MCF 10A (cell line): Measurements from ENCODE around the gene TLCD3B. TPM values are rescaled to one million over a fixed set of nuclear protein-coding genes. Genes with fewer than 3 reads are reported as not detected.

Source experiments
- BruUV-seq: library from RNA; stranded (reverse); fragments of 400-500 nt; replicated peaks from 2 replicates; lab custom pipeline; 2021; lab: Mats Ljungman, UMichigan
- CTCF ChIA-PET: fragments of 300-600 bp; sonication (Branson Sonifier 250); formaldehyde crosslinking; extraction: SDS; loops from one replicate; lab custom pipeline; 2021; ENCODE audit warnings: antibody characterized with exemption, inconsistent platforms; lab: Yijun Ruan, JAX
- POLR2A ChIA-PET: fragments of 300-600, 350-650 bp; sonication (Branson Sonifier 250); formaldehyde crosslinking; extraction: SDS; loops from one replicate; lab custom pipeline; 2020; ENCODE audit warnings: antibody characterized with exemption, inconsistent platforms; lab: Yijun Ruan, JAX
- DNase-seq: peaks from one replicate; pipeline ENCODE4 v3.0.0-alpha.2; 2018; ENCODE audit not compliant: unreplicated experiment
- H3K27ac Mint-ChIP-seq: one replicate; pipeline ENCODE4 v1.8.0; 2022; ENCODE audit warnings: mild to moderate bottlenecking, low read depth, mixed read lengths; ENCODE audit not compliant: unreplicated experiment
- H3K27me3 Mint-ChIP-seq: one replicate; pipeline ENCODE4 v1.8.0; 2022; ENCODE audit warnings: mixed read lengths; ENCODE audit not compliant: insufficient read depth, unreplicated experiment
- H3K36me3 Mint-ChIP-seq: one replicate; pipeline ENCODE4 v1.8.0; 2022; ENCODE audit warnings: mild to moderate bottlenecking, moderate library complexity, mixed read lengths; ENCODE audit not compliant: insufficient read depth, unreplicated experiment
- H3K4me1 Mint-ChIP-seq: one replicate; pipeline ENCODE4 v1.8.0; 2022; ENCODE audit warnings: mixed read lengths; ENCODE audit not compliant: insufficient read depth, unreplicated experiment
- H3K4me3 Mint-ChIP-seq: one replicate; pipeline ENCODE4 v1.8.0; 2022; ENCODE audit warnings: mild to moderate bottlenecking, moderate library complexity, mixed read lengths; ENCODE audit not compliant: unreplicated experiment
- H3K9me3 Mint-ChIP-seq: one replicate; pipeline ENCODE4 v1.8.0; 2022; ENCODE audit warnings: mixed read lengths; ENCODE audit not compliant: unreplicated experiment
- CTCF ChIP-seq: fragments of 200-600 bp; IDR thresholded peaks from one replicate; pipeline ENCODE4 v1.8.0; 2022; ENCODE audit warnings: antibody characterized with exemption, mild to moderate bottlenecking; ENCODE audit not compliant: unreplicated experiment
- intact Hi-C: fragments of 100-400 bp; cut with micrococcal nuclease; formaldehyde crosslinking; loops from 2 replicates; pipeline ENCODE4 v1.14.1; 2022
- total RNA-seq: library from RNA; stranded (reverse); gene quantifications from 2 replicates; pipeline ENCODE4 v1.2.3, GENCODE V29; 2022

TLCD3B gene
- total RNA-seq, 1 experiment from 2014 or later, result 0.21 TPM

GRCh38 chr16:30003670-30004423 lies 27.2 kb downstream of the TLCD3B start:
- ChIA-PET CTCF (interaction anchor here (0.9 to 2.0 kb wide), 3 partner anchors 11 to 86 kb away, joined by 3 to 6 read pairs (median 3); no protein-coding TSS in a partner anchor), POLR2A (interaction anchor here (1.1 to 2.5 kb wide), 2 partner anchors 7 to 10 kb away, joined by 3 to 9 read pairs; partner anchors contain the start of gene INO80E)
- no peaks in the 10 kb centered on the region for H3K27me3 Mint-ChIP-seq

GRCh38 chr16:30002614-30003346 lies 28.3 kb downstream of the TLCD3B start:
- no TSS peak for BruUV-seq
- Mint-ChIP-seq H3K27ac (no peak overlapping the region), H3K36me3 (peaks cover 30% of the 10 kb centered on the region), H3K27me3 (no peaks in the 10 kb centered on the region), H3K9me3 (no peaks in the 10 kb centered on the region), H3K4me3 (no peak overlapping the region), H3K4me1 (no peaks in the 10 kb centered on the region)
- no peak for DNase-seq
- ChIA-PET CTCF (interaction anchor here (0.6 to 1.1 kb wide), 4 partner anchors 9 to 312 kb away, joined by 3 read pairs; no protein-coding TSS in a partner anchor), POLR2A (interaction anchor here (0.5 to 0.6 kb wide), 2 partner anchors 17 to 90 kb away, joined by 3 read pairs; no protein-coding TSS in a partner anchor)
- no peak for TF ChIP-seq CTCF
- intact Hi-C loops, result no loop called here

More at GRCh38 chr16:30003670-30004423, 27.2 kb downstream of the TLCD3B start:
- Mint-ChIP-seq H3K27ac (no peak overlapping the region), H3K36me3 (peaks cover 19% of the 10 kb centered on the region), H3K9me3 (no peaks in the 10 kb centered on the region), H3K4me3 (no peak overlapping the region), H3K4me1 (no peaks in the 10 kb centered on the region)
- no peak for DNase-seq
- no peak for TF ChIP-seq CTCF
- no TSS peak for BruUV-seq
- intact Hi-C loops, result no loop called here

- Mint-ChIP-seq H3K27ac (no peak overlapping the region), H3K27me3 (no peaks in the 10 kb centered on the region), H3K4me1 (no peaks in the 10 kb centered on the region), H3K36me3 (peaks cover 40% of the 10 kb centered on the region), H3K9me3 (no peaks in the 10 kb centered on the region), H3K4me3 (no peak overlapping the region)
- DNase-seq, result no peak
- ChIA-PET POLR2A (no interaction called here), CTCF (interaction anchor here (0.6 to 1.5 kb wide), 2 partner anchors 31 to 372 kb away, joined by 3 to 4 read pairs; no protein-coding TSS in a partner anchor)
- no peak for TF ChIP-seq CTCF
- intact Hi-C loops, result no loop called here
- no TSS peak for BruUV-seq
These were observed 30.1 kb downstream of the TLCD3B start for GRCh38 chr16:30000735-30001631.
